Measurements from ENCODE around the gene AOPEP.

Gene AOPEP

GRCh38 chr9:94850540-94851434 lies 124.3 kb downstream of the AOPEP start:
- no peak for DNase-seq (ENCODE audit: low spot score)

- DNase-seq (ENCODE audit: low spot score), result no peak
These were observed 125.0 kb downstream of the AOPEP start for GRCh38 chr9:94851467-94851866.

- no peak for DNase-seq (ENCODE audit: low spot score)
These were observed 125.4 kb downstream of the AOPEP start for GRCh38 chr9:94851892-94852291.

- no peak for DNase-seq (ENCODE audit: low spot score)
These were observed 125.9 kb downstream of the AOPEP start for GRCh38 chr9:94852373-94852772.

GRCh38 chr9:94853887-94854286 lies 127.4 kb downstream of the AOPEP start:
- no peak for DNase-seq (ENCODE audit: low spot score)

- DNase-seq (ENCODE audit: low spot score), result no peak
These were observed 129.4 kb downstream of the AOPEP start for GRCh38 chr9:94855903-94856302.

- DNase-seq (ENCODE audit: low spot score), result no peak
These were observed 131.3 kb downstream of the AOPEP start for GRCh38 chr9:94857791-94858190.

GRCh38 chr9:94859226-94859625 lies 132.7 kb downstream of the AOPEP start:
- DNase-seq (ENCODE audit: low spot score), result no peak

GRCh38 chr9:94859891-94860290 lies 133.4 kb downstream of the AOPEP start:
- DNase-seq (ENCODE audit: low spot score), result no peak

- DNase-seq (ENCODE audit: low spot score), result no peak
These were observed 134.4 kb downstream of the AOPEP start for GRCh38 chr9:94860678-94861588.

- no peak for DNase-seq (ENCODE audit: low spot score)
These were observed 135.2 kb downstream of the AOPEP start for GRCh38 chr9:94861589-94862272.

GRCh38 chr9:94864196-94864595 lies 137.7 kb downstream of the AOPEP start:
- no peak for DNase-seq (ENCODE audit: low spot score)

- DNase-seq (ENCODE audit: low spot score), result no peak
These were observed 138.5 kb downstream of the AOPEP start for GRCh38 chr9:94864862-94865509.

GRCh38 chr9:94865582-94866452 lies 139.3 kb downstream of the AOPEP start:
- no peak for DNase-seq (ENCODE audit: low spot score)

GRCh38 chr9:94866770-94867169 lies 140.3 kb downstream of the AOPEP start:
- no peak for DNase-seq (ENCODE audit: low spot score)

GRCh38 chr9:94867281-94867841 lies 140.9 kb downstream of the AOPEP start:
- DNase-seq (ENCODE audit: low spot score), result peak; percentile 42

- DNase-seq (ENCODE audit: low spot score), result no peak
These were observed 141.4 kb downstream of the AOPEP start for GRCh38 chr9:94867842-94868312.

GRCh38 chr9:94868464-94868863 lies 142.0 kb downstream of the AOPEP start:
- DNase-seq (ENCODE audit: low spot score), result no peak

GRCh38 chr9:94869415-94869843 lies 142.9 kb downstream of the AOPEP start:
- DNase-seq (ENCODE audit: low spot score), result no peak

GRCh38 chr9:94870465-94870792 lies 143.9 kb downstream of the AOPEP start:
- DNase-seq (ENCODE audit: low spot score), result no peak

Measured in iPS-NIHi11 (cell line).